GM18867 (cell line): ENCODE data around the gene ZNF254.
"Not testable (repeated sequence)": the region's sequence is repeated elsewhere in the genome, so short reads cannot be mapped to it uniquely, and the experiment has no call there.

Source experiments
- ATAC-seq: cut with Tn5 transposase; IDR thresholded peaks from one replicate; pipeline ENCODE4 v1.9.1; 2021; ENCODE audit warnings: mild to moderate bottlenecking, moderate library complexity; ENCODE audit not compliant: unreplicated experiment

The ZNF254 gene

DNA sequence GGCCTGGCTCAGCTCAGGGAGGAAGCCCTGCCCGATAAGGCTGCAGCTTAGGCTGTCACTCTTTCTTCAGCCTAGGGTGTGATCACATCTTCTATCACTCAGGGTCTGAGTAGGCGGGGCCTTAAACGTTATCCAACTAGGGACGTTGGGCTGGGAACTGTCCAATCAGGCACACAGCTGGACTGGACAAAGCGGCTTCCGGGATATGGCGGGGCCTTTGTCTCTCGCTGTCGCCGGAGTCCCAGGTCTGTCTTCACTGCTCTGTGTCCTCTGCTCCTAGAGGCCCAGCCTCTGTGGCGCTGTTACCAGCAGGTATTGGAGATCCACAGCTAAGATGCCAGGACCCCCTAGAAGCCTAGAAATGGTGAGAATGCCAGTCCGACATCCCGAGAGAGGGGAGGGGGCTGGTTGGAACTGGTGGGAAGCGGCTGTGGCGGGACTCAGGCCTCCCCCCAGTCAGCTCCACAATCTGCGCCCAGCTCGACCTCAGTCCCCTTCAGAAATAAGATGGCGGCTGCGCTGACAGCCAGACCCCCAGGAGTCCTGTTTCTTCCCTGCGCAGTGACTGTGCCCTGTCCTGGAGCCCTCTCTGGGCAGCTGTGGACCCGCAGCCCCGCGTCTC, at the start of gene ZNF254:
Gene ZNF254, plus strand, starts transcription at position 214 of the 622 bp plus-strand sequence. Its CDS starts 121 bp downstream, at position 335.
- ATAC-seq, result peak; percentile 97

DNA sequence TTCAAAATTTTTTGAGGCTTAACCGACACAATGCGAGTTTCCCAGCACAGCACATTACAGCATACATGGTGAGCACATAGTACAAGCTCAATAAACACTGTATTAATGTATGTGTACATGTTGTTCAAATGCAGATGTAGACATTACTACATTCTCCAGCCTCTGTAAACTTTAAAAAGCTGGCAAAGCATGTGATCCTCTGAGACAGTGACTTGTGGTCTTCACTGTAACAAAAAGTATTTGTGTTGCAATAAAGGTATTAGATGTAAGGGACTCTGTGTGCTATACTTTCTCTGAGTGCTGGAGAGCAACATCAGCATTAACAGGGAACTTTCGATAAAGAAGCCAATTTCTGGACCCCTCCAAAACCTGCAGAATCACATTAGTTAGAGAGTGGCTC, 46.4 kb upstream of the ZNF254 start:
- ATAC-seq, result no peak

DNA sequence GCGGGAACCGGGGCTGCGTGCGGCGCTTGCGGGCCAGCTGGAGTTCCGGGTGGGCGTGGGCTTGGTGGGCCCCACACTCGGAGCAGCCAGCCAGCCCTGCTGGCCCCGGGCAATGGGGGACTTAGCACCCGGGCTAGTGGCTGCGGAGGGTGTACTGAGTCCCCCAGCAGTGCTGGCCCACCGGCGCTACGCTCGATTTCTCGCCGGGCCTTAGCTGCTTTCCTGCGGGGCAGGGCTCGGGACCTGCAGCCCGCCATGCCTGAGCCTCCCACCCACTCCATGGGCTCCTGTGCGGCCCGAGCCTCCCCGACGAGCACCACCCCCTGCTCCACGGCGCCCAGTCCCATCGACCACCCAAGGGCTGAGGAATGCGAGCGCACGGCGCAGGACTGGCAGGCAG, 45.7 kb upstream of the ZNF254 start:
- not testable (repeated sequence) for ATAC-seq

DNA sequence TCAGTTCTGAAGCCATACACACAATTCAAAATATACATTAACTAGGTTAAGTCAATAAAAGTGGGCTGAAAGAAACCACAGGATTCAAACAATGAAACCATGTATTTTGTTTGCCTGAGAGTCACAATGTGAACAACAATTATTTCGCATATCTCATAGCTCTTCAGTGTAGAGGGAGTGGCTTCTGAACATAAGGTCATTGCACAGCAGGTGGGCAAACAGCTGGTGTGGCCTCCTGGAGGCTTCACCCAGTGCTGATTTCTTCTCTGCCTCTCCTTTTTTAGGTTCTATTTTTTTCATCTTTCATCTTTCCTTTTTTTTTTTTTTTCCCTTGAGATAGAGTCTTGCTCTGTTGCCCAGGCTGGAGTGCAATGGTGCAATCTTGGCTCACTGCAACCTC, 40.4 kb upstream of the ZNF254 start:
- ATAC-seq, result no peak

DNA sequence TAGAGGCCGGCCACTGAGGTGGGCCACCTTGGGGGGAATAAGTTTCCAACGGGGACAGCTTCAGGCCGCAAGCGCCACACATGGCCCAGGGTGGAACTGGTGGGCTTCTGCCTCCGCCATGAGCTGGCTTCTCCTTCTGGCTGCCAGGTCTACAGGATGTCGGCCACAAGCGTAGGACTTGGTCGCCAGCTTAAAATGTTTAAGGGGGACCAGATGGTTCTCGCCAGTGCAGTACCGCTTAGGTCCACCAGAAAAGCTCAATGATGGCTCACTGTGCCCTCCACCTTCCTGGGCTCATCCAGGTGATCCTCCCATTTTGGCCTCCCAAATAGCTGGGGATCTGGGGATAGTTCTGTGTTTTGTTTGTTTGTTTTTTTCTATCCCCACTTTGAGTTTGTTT, 38.7 kb upstream of the ZNF254 start:
- ATAC-seq, result no peak

DNA sequence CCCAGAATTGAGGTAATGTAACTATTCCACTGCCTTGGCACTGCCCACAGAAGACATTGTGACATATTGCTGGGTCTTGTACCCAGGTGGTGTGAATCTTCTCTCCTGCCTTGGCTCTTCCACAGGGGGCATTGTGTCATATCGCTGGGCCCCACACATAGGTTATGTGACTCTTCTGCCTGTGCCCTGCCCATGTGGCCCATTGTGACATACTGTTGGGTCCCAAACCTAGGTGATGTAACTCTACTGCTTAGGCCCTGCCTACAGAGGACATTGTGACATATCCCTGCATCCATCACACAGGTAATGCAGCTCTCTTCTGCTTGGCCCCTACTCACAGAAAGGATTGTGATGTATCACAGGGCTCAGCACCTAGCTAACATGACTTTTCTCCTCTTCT, 37.5 kb upstream of the ZNF254 start:
- ATAC-seq, result no peak

DNA sequence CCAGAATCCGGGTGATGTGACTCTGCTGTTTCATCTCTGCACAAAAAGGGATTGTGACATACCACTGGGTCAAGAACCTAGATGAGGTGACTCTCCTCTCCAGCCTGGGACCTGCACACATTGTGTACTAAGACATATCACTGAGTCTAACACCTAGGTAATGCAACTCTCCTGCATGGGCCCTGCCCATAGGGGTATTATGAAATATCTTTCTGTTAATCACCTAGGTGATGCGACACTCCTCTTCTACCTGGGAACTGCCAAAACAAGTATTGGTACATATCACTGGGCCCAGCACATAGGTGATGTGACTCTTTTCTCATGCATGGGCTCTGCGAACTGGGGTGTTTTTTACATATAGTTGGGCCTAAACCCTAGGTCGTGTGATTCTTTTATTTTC, 35.5 kb upstream of the ZNF254 start:
- ATAC-seq, result no peak

DNA sequence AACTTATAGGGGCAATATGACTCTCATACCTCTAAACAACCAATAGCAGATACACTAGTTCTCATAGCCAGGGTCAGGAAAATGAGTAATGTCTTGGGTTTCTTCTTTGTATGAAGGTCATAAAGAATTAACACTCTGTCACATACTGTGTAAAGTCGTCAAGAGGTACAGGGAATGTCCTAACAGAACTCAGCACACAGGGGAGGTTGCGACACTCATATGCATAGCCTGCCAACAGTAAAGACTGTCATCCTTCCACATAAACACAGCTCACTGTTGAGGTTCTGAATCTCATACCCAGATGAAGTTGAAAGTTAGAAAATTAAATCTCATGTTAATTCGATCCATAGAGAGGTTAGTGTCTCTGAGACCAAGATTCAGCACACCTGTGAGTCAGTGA, 34.2 kb upstream of the ZNF254 start:
- no peak for ATAC-seq

DNA sequence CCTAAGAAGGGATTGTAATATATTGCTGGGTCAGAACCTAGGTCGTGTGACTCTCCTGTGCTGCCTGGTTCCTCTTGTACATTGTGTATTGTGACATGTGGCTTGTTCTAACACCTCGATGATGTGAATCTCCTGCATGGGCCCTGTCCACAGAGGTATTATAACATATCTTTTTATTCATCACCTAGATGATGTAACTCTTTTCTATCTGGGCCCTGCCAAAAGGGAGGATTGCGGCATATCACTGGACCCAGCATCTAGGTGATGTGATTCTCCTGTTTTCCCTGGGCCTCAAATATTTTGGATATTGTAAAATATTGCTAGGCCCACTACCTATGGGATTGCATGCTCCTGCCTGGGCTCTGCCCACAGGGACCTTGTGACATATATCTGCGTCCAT, 33.4 kb upstream of the ZNF254 start:
- no peak for ATAC-seq

DNA sequence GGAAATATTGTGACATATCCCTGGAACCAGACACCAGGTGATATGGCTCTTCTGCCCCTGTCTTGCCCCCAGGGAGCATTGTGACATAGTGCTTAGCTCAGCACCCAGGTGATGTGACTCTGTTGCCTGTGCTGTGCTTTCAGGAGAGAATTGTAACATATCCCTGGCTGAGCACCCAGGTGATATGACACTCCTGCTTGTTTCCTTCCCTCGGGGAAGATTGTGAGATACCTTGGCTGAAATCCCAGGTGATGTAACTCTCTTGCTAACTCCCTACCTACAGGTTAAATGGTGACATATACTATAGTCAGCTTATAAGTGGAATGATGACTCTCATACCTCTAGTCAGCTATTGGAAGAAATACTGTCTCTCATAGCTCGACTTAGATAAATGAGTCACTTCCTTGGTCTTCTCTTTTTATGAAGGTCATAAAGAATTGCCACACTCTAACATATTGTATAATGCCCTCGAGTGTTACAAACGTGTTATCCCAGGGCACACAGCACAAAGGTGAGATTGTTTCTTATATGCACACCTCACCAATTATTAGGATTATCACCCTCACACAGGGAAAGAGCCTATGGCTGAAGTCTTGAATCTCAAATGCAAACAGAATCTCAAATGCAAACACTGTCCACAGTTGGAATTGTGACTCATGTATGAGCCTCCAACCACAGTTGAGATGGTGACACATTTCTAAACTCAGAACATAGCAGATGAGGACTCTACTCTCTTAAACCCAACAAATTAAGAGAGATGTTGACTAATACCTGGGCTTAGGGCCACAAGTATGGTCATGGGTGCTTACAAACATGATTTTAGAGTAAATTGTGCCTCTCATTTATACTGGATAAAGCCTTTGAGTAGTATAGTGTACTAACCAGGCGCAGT, 32.7 kb upstream of the ZNF254 start:
- no peak for ATAC-seq

DNA sequence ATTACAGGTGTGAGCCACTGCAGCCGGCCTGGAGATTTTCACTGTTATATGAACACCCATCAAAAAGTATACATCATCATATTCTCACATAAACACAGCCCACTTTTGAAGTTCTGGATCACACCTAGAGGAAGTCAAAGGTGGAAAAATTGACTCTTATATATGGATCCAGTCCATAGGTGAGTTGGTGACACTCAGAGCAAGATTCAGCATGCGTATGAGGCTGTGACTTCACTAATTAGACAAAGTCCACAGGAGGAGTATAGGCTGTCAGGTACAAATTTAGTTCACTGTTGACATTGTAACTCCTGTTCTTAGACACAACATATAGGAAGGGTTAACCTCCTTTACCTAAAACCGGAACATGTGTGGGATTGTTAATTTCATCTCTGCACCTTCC, 31.4 kb upstream of the ZNF254 start:
- ATAC-seq, result no peak

DNA sequence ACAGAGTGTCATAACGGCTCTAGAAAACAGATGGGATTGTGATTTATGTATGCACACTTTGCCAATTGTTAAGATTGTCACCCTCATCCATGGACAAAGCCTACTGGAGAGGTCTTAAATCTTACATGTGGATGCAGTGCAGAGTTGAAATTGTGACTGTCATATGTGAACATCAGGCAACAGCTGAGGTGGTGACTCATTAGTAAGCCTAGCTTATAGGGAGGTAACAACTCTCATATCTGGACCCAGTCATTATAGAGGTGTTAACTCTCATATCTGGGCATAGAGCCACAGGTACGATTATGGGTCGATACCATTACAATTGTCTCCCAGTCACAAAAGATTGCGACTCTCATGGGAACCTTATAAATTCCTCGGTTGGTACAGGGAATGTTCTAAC, 29.8 kb upstream of the ZNF254 start:
- no peak for ATAC-seq

DNA sequence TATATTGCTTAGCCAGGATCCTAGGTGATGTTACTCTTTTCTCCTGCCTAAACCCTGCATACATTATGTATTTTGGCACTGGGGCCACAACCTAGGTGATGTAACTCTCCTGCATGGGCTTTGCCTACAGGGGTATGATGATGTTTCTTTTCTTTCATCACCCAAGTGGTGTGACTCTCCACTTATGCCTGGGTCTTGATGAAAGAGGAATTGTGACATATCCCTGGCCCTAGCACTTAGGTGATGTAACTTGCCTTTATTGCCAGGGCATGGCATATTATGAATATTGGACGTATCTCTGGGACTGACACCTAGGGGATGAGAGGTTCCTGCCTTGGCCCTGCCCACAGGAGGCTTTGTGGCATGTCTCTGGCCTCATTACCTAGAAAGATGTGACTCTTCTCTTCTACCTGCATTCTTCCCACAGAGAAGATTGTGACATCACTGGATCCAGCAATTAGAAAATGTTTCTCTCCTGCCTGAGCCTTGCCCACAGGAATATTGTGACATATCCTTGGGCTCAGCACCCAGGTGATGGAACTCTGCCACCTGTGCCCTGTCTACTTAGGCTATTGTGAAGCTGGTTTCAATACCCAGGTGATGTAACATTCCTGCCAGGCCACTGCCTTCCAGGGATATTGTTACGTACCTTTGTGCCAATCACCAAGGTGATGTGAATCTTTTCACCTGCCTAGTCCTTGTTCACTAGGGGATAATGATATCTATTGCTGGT, 27.3 kb upstream of the ZNF254 start:
- no peak for ATAC-seq

DNA sequence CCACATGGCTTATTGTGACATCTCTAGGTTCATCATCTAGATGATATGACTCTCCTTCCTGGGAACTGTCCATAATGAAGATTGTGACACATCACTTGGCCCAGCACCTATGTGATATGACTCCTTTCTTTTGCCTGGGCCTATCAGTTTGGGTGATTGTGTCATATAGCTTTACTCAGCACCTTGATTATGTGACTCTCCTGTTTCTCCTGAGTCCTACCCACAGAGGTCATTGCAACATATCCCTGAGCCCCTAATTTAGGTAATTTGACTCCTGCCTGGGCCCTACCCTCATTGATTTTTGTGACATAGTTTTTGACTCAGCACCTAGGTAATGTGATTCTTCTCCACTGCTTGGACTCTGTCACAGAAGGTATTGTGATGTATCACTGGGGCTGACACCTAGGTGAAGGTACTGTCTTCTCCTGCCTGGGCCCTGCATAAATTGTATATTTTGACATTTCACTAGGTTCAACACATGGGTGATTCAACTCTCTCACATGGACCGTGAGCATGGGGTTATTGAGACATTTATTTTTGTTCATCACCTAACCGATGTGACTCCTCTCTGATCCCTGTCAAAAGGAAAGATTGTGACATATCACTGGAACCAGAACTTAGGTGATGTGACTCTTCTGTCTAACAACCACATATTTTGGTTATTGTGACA, 26.2 kb upstream of the ZNF254 start:
- ATAC-seq, result no peak

DNA sequence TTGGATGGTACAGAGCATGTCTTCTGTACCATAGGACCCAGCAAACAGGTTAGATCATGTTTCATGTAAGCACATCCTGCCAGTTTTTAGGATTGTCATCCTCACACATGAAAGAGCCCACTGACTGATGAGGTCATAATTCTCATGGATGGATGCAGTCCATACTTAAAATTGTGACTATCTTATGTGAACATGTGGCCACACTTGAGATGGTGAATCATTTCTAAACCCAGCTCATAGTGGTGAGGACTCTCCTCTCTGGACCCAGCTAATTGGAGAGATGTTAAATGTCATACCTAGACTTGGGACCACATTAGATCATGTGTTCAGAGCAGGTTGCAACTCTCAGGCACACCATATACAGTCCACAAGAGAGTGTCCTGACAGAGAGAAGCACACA, 24.8 kb upstream of the ZNF254 start:
- ATAC-seq, result no peak

DNA sequence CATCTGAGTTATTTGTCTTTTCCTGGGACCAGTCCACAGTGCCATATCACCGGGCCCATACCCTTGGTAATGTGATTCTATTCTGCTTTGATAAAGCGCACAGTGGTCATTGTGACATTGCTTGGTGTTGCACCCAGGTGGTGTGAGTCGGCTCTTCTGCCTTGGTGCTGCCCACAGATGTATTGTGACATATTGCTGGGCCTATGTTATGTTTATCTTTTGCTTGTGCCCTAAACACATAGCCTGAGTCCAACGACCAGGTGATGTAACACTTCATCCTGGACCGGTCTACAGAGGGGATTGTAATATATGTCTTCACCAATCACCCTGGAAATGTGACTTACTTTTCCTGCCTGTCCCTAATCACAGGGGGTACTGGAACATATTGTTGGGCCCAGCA, 23.7 kb upstream of the ZNF254 start:
- no peak for ATAC-seq

DNA sequence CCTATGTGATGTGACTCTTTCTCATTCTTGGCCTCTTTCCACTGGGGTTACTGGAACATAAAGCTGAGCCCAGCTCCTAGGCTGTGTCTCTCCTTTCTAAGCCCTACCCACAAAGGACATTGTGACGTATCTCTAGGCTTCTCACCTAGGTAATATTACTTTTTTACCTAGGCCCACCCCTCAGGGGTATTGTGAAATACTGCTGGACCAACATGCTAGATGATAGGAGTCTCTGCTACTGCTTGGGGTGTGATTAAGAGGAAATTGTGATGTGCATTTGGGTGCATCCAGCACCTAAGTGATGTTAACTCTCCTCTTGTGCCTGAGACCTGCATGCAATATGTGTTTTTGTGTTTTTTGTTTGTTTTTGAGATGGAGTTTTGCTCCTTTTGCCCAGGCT, 22.8 kb upstream of the ZNF254 start:
- no peak for ATAC-seq

DNA sequence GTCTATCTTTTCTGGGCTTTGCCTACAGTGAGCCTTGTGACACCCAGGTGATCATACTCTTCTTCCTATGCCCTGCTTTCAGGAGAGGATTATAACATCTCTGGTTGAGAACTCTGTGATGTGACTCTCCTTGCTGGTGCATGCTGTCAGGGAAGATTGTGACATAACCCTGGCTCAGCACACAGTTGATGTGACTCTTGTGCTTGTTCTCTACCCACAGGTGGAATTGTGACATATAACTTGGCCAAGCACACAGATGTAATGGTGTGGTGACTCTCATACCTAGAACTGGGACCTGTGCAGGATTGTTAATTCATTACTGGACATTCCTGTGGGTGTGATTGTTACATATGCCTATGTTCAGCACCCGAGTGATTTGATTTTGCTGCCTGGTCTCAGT, 21.7 kb upstream of the ZNF254 start:
- ATAC-seq, result no peak

DNA sequence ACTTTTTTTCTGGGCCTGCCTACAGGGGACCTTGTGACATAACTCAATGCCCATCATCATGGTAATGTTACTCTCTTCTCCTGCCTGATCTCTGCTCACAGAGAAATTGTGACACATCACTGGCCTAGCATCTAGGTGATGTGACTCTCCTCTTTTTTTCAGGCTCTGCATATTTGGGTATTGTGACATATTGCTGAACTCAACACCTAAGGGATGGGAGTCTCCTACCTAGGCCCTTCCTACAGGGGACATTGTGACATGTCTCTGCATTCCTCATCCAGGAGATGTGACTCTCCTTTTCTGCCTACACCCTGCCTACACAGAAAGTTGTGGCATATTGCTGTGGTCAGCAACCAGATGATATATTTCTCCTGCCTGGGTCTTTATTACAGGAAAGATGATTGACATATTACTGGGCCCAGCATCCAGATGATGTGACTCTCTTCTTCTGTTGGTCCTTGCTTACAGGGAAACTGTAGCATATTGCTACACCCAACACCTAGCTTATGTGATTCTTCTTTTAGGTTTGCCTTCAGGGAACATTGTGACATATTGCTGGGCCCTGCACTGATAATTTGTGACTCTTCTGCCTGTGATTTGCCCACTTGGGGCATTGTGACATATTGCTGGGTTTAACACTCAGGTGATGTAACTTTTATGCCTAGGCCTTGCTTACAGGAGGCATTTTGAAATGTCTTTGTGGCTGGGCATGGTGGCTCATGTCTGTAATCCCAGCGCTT, 21.0 kb upstream of the ZNF254 start:
- no peak for ATAC-seq

DNA sequence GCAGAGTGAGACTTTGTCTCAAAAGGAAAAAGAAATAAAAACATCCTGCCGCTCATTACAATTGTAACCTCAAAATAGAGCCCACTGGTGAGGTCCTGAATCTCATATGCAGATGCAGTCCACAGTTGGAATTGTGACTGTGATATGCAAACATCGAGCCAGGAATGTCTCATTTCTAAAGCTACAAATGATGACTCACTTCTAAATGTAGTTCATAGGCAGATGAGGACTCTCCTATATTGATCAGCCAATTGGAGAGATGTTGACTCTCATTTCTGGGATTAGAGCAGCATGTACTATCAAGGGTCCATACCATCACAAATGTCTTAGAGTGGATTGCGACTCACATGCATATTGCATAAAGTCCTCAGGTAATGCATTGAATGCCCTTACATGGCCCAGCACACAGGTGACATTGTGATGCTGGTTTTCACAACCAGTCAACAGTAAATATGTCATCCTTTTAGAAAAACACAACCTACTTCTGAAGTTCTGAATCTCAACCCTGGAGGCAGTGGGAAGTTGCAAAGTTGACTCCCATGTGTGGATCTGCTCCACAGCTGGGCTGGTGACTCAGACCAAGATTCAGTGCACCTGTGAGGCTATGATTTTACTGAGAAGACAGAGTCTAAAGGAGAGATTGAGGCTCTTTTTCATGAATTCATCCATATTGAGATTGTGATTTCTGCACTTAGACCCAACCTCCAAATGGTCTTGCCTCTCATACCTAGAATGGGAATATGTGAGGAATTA, 16.9 kb upstream of the ZNF254 start:
- no peak for ATAC-seq
